SW480 (cell line): ENCODE results near the gene GRAMD2B.

ENCODE experiments used
- DNase-seq: peaks from one replicate; pipeline ENCODE4 v3.0.0-alpha.2; 2016; ENCODE audit warnings: low spot score

GRAMD2B gene

GRCh38 chr5:126542441-126542840 lies 119.2 kb downstream of the GRAMD2B start:
- no peak for DNase-seq

DNA sequence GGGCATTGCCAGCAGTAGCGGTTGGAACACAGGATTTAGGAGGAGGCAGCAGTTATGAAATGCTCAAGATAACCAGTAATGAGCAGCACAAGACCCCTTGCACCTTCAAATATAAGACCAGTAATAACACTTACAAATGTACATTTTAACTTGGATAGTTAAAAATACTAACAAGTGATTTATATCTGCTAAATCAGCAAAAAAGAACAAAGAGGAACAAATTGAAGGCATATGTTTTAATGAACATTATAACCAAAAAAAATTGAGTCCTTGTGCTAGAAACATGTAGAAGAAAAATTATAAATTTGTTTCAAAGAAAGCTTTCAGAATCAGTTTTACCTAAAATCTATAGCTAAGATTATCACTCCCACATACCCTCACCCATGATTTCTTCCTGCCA lies 119.8 kb downstream of the GRAMD2B start:
- no peak for DNase-seq

DNA sequence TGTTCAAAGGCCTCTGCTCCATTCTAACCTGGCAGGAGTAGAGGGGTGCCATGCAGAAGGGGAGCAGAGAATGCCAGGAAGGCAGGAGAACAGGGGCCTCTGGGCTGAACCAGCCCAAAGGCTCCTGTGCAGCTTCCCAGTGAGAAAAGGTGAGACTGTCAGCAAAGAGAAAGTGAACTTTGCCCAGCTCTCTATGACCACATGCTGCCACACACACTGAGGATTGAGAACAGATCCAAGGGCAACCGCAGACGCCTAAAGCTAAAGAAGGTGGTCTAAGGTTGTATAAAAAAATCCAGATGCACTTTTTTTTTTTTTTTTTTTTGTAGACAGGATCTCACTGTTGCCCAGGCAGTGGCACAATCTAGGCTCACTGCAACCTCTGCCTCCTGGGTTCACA lies 120.5 kb downstream of the GRAMD2B start:
- no peak for DNase-seq
